ENCODE measurements around the gene CREB5. TPM values are rescaled to one million over a fixed set of nuclear protein-coding genes. Genes with fewer than 3 reads are reported as not detected.
"Not testable (repeated sequence)": the region's sequence is repeated elsewhere in the genome, so short reads cannot be mapped to it uniquely, and the experiment has no call there.

CREB5 gene
- polyA plus RNA-seq, 6 donors from 2014 or later: 0.40 to 0.66 TPM; not detected in 4

DNA sequence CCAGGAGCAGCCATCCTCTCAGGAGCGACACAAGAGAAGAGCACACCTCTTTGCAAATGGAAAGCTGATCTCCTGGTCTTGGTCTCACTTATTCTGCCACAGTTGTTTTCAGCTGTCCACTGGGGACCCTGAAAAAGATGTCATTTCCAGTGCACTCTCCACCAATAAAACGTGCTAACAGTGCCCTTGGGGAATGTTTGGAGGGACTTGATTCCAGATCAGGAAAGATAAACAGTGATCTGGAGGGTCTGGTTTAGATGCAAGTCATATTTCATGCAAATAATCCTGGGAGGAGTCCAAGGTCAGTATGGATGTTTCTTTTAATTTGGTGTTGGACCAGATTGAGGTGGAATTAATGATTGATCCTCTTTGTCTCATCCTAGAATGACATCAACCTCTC lies 185.0 kb downstream of the CREB5 start:
- Mint-ChIP-seq H3K27ac (no peak overlapping the region), H3K4me3 (no peak overlapping the region), H3K36me3 (no peaks in the 10 kb centered on the region), H3K9me3 (peaks cover 0 to 7% (median 0%) of the 10 kb centered on the region in 7 donors), H3K4me1 (no peaks in the 10 kb centered on the region), H3K27me3 (peaks cover 0 to 16% (median 6%) of the 10 kb centered on the region in 3 donors)
- DNase-seq (no peak), ATAC-seq (ENCODE audit: low read depth in 2 of 2) (no peak)

GRCh38 chr7:28598037-28598436 lies 185.7 kb downstream of the CREB5 start:
- ATAC-seq (ENCODE audit: low read depth in 2 of 2): not testable (repeated sequence)

DNA sequence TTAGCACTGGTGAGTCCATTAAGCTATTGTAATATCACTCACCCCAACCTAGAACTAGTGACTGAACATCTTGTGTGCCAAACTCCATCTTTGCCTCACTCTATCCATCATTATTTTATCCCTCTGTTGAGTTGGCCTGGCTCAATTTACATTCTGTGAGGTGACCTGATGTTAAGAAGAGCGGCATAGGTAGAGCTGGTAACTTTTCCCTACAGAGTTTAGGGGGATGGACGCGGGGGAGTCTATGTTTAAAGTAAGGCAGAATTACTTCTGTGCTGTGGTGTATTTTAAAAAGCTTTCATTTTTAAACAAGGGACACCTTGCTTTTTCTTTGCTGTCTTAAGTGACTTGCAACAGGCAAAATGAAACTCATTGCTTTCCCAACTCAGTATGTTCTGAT lies 186.3 kb downstream of the CREB5 start:
- H3K9me3 Mint-ChIP-seq: peaks cover 0 to 7% (median 4%) of the 10 kb centered on the region in 7 donors
- H3K4me3 Mint-ChIP-seq: no peak overlapping the region
- peaks cover 0 to 16% (median 6%) of the 10 kb centered on the region in 3 donors for H3K27me3 Mint-ChIP-seq
- no peaks in the 10 kb centered on the region for H3K36me3 Mint-ChIP-seq
- H3K27ac Mint-ChIP-seq: no peak overlapping the region
- DNase-seq (no peak), ATAC-seq (ENCODE audit: low read depth in 2 of 2) (no peak)
- H3K4me1 Mint-ChIP-seq: no peaks in the 10 kb centered on the region

More at GRCh38 chr7:28598037-28598436, 185.7 kb downstream of the CREB5 start:
- H3K27ac Mint-ChIP-seq, H3K36me3 Mint-ChIP-seq, H3K4me3 Mint-ChIP-seq, H3K4me1 Mint-ChIP-seq, DNase-seq, H3K9me3 Mint-ChIP-seq: not testable (repeated sequence)
- peaks cover 0 to 16% (median 6%) of the 10 kb centered on the region in 3 donors for H3K27me3 Mint-ChIP-seq

DNA sequence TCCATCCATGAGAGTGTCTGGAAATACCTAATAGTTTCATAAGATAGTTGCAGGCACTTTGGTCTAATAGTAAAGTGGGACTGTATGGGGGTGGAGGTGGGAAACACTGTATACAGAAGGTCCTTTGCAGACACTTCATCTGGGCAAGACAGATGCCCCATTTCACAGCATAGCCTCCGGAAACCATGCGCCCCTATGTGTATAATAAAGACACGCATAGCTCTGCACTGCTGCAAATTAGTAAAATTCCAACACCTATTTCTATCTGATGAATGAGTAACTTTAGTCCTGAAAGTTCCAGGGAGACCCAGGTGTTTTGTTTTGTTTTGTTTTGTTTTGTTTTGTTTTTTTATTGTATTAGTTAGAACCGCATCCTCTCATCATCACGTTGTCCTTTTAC lies 187.1 kb downstream of the CREB5 start:
- Mint-ChIP-seq H3K4me3 (no peak overlapping the region), H3K36me3 (no peaks in the 10 kb centered on the region)
- no peak for ATAC-seq (ENCODE audit: low read depth in 2 of 2)

DNA sequence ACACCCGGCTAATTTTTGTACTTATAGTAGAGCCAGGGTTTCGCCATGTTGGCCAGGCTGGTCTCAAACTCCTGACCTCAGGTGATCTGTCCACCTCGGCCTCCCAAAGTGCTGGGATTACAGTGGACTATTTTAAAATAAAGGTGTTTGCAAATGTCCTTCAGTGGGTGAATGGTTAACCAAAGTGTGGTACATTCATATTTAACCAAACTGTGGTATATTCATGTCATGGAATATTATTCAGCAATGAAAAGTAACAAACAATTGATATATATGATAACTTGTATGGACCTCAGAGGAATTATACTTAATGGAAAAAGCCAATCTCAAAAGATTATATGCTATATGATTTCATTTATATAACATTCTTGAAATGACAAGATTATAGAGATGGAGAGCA lies 190.0 kb downstream of the CREB5 start:
- H3K4me1 Mint-ChIP-seq: no peaks in the 10 kb centered on the region
- H3K36me3 Mint-ChIP-seq: no peaks in the 10 kb centered on the region
- no peak overlapping the region for H3K27ac Mint-ChIP-seq
- H3K27me3 Mint-ChIP-seq: peaks cover 0 to 22% (median 6%) of the 10 kb centered on the region in 3 donors
- ATAC-seq (ENCODE audit: low read depth in 2 of 2) (no peak), DNase-seq (no peak)
- peaks cover 0 to 7% (median 4%) of the 10 kb centered on the region in 7 donors for H3K9me3 Mint-ChIP-seq
- no peak overlapping the region for H3K4me3 Mint-ChIP-seq

More for the DNA sequence above, 187.1 kb downstream of the CREB5 start:
- H3K4me1 Mint-ChIP-seq: no peaks in the 10 kb centered on the region
- H3K27ac Mint-ChIP-seq: no peak overlapping the region
- H3K9me3 Mint-ChIP-seq: peaks cover 0 to 7% (median 4%) of the 10 kb centered on the region in 7 donors
- H3K27me3 Mint-ChIP-seq: peaks cover 0 to 16% (median 6%) of the 10 kb centered on the region in 3 donors
- DNase-seq: no peak

DNA sequence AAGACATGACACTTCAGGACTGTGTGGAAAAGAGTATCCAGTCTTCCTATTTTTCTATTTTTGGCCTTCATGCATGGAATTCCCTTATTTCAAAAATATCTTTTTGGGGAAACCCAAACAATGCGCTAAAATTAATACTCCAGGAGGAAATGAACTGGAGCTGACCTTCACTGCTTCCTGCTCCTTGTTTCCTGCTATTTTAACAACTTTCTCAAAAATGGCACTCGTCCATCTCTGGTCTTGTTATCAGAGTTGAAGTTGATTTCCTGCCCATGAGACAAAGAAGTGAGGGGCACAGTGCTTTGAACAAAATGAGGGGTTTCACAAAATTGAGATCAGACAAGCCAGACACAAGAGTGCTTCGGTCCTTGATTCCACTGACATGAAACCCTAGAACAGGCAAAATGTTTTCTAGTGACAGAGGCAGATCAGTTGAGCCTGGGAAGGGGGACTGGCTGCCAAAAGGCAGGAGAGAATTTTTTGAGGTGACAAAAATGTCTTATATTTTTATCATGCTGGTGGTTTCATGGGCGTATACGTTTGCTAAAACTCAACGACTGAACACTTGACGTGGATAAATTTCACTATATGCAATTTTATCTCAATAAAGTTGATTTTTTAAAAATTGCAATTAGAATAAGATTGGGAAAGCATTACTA lies 193.2 kb downstream of the CREB5 start:
- no peak overlapping the region for H3K27ac Mint-ChIP-seq
- peaks cover 0 to 5% (median 3%) of the 10 kb centered on the region in 7 donors for H3K9me3 Mint-ChIP-seq
- DNase-seq (no peak), ATAC-seq (ENCODE audit: low read depth in 2 of 2) (no peak)
- peaks cover 0 to 29% (median 2%) of the 10 kb centered on the region in 3 donors for H3K27me3 Mint-ChIP-seq
- H3K36me3 Mint-ChIP-seq: no peaks in the 10 kb centered on the region
- H3K4me3 Mint-ChIP-seq: no peak overlapping the region
- no peaks in the 10 kb centered on the region for H3K4me1 Mint-ChIP-seq

DNA sequence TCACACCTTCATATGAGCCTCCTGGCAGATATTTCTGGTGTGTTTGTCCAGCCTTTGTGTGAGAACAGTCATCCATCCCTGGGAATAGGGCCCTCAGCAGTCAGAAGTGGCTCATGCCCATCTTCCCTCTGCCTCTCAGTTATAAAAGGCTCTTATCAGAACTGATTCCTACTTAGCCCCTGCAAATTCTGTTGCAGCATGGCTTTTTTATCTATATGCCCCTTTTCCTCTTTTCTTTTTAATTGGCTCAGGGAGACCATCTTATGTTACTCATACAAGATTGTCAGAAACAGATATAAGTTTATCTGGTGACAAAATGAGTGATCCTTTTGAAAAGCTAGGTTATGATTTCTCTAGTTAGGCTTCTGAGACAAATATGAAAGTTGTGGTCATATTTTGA lies 194.1 kb downstream of the CREB5 start:
- no peaks in the 10 kb centered on the region for H3K36me3 Mint-ChIP-seq
- DNase-seq (no peak), ATAC-seq (ENCODE audit: low read depth in 2 of 2) (no peak)
- H3K4me3 Mint-ChIP-seq: no peak overlapping the region
- H3K4me1 Mint-ChIP-seq: no peaks in the 10 kb centered on the region
- H3K27ac Mint-ChIP-seq: no peak overlapping the region
- H3K9me3 Mint-ChIP-seq: peaks cover 0 to 5% (median 3%) of the 10 kb centered on the region in 7 donors
- peaks cover 0 to 27% (median 6%) of the 10 kb centered on the region in 3 donors for H3K27me3 Mint-ChIP-seq

DNA sequence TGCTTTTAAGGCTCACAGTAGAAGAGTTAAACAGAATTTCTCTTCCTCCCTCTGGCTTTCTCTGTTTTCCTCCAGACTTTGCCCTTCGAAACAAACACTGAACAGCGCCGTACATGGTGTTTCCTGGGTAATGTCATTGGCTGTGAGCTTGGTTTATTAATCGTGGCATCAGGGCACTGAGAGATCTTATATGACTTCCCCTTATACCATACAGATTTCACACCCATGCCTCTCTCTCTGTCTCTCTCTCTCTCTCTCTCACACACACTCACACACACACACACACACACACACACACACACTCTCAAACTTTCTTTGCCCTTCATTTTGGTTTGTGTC lies 195.5 kb downstream of the CREB5 start:
- peaks cover 0 to 26% (median 6%) of the 10 kb centered on the region in 3 donors for H3K27me3 Mint-ChIP-seq
- H3K27ac Mint-ChIP-seq: peak overlapping the region in 1 of 6 donors; percentile 41
- DNase-seq (no peak), ATAC-seq (ENCODE audit: low read depth in 2 of 2) (no peak)
- no peaks in the 10 kb centered on the region for H3K36me3 Mint-ChIP-seq
- peaks cover 0 to 4% (median 0%) of the 10 kb centered on the region in 7 donors for H3K9me3 Mint-ChIP-seq
- no peak overlapping the region for H3K4me3 Mint-ChIP-seq
- no peaks in the 10 kb centered on the region for H3K4me1 Mint-ChIP-seq

DNA sequence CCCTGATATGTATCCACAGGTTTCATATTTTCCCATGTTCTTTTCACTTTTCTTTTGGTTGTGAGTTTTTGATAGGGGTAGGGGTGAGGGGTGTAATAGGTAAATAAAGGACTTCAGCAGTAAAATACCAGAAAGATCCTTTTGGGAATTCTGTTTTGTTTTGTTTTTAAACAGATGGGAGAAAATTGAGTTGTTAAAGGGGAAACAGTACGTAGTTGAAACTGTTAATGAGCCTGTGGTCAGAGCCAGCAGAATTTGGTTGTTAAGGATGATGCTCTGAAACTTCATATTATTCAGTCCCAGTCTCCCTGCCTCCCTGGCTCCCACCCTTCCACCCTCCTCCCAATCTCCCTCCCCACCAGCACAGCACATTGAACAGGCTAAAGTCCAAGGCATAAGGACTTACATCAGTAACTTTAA lies 195.9 kb downstream of the CREB5 start:
- DNase-seq (no peak), ATAC-seq (ENCODE audit: low read depth in 2 of 2) (no peak)
- no peaks in the 10 kb centered on the region for H3K36me3 Mint-ChIP-seq
- H3K9me3 Mint-ChIP-seq: peaks cover 0 to 3% (median 0%) of the 10 kb centered on the region in 7 donors
- peak overlapping the region in 1 of 6 donors; percentile 41 for H3K27ac Mint-ChIP-seq
- H3K27me3 Mint-ChIP-seq: peaks cover 0 to 26% (median 6%) of the 10 kb centered on the region in 3 donors
- no peak overlapping the region for H3K4me3 Mint-ChIP-seq
- no peaks in the 10 kb centered on the region for H3K4me1 Mint-ChIP-seq

- Mint-ChIP-seq H3K4me3 (no peak overlapping the region), H3K4me1 (no peaks in the 10 kb centered on the region), H3K9me3 (no peaks in the 10 kb centered on the region), H3K27me3 (peaks cover 0 to 26% (median 6%) of the 10 kb centered on the region in 3 donors), H3K36me3 (no peaks in the 10 kb centered on the region), H3K27ac (no peak overlapping the region)
- ATAC-seq (ENCODE audit: low read depth in 2 of 2): no peak
- no peak for DNase-seq
Measured at GRCh38 chr7:28608731-28609130, 196.4 kb downstream of the CREB5 start.

DNA sequence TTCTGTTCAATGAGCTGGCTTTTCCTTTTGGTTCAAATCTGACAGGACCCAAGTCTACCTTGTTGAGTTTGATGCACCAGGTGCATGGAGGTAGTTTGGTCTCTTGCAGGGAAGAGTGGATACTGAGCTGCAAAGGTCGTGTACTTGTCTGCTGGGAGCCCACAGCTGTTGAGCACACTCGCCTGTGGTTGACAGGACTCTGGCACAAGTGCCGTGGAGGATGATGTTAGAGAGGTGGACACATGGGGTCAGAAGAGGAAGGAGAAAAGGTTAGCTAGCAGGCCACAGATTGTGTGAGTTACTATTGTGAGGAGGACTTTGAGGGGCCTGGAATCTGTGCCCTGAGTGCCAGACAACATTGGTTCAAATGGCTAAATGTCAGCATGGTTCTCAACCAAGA lies 197.3 kb downstream of the CREB5 start:
- Mint-ChIP-seq H3K4me3 (no peak overlapping the region), H3K4me1 (no peaks in the 10 kb centered on the region), H3K27ac (no peak overlapping the region), H3K27me3 (peaks cover 0 to 26% (median 6%) of the 10 kb centered on the region in 3 donors), H3K36me3 (no peaks in the 10 kb centered on the region), H3K9me3 (no peaks in the 10 kb centered on the region)
- ATAC-seq (ENCODE audit: low read depth in 2 of 2) (no peak), DNase-seq (no peak)

DNA sequence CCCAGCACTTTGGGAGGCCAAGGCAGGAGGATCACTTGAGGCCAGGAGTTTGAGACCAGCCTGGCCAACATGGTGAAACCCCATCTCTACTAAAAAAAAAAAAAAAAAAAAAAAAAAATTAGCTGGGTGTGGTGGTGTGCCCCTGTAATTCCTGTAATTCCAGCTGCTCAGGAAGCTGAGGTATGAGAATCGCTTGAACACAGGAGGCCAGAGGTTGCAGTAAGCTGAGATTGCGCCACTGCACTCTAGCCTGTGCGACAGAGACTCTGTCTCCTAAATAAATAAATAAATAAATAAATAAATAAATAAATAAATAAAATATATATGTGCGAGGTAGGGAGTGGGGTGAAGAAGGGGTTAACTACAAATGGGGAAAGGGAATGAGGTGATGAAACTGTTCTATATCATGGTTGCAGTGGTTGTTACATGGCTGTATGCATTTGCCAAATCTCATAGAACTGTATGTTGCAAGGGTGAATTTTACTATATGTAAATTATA lies 199.1 kb downstream of the CREB5 start:
- H3K4me1 Mint-ChIP-seq; H3K36me3 Mint-ChIP-seq; DNase-seq; H3K4me3 Mint-ChIP-seq; H3K27ac Mint-ChIP-seq; ATAC-seq (ENCODE audit: low read depth in 2 of 2); H3K9me3 Mint-ChIP-seq: not testable (repeated sequence)
- peaks cover 0 to 26% (median 6%) of the 10 kb centered on the region in 3 donors for H3K27me3 Mint-ChIP-seq

GRCh38 chr7:28613262-28613661 lies 200.9 kb downstream of the CREB5 start:
- Mint-ChIP-seq H3K27ac (no peak overlapping the region), H3K27me3 (peaks cover 0 to 18% (median 6%) of the 10 kb centered on the region in 3 donors), H3K36me3 (no peaks in the 10 kb centered on the region), H3K4me3 (no peak overlapping the region), H3K4me1 (no peaks in the 10 kb centered on the region), H3K9me3 (no peaks in the 10 kb centered on the region)
- DNase-seq: no peak
- no peak for ATAC-seq (ENCODE audit: low read depth in 2 of 2)

DNA sequence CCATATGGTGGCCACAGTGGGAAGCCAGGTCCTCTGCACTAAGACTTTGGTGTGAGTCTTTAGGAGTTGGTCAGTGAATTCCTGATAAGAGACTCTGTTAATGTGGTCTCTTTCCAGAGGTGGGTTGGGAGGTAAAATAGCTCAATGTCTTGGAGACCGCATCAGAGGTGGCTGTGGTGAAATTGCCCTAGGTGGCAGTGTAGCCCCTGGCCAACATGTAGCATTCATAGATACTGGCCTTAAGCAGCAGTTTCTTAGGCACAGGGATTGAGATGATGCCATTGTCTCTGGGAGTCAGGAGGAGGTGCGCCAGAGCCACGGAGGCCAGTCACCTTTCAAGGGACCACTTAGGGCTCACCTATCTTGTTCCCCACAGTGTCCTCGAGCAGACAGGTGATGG lies 202.8 kb downstream of the CREB5 start:
- DNase-seq (no peak), ATAC-seq (ENCODE audit: low read depth in 2 of 2) (no peak)

More for the DNA sequence above, 202.8 kb downstream of the CREB5 start:
- no peaks in the 10 kb centered on the region for H3K9me3 Mint-ChIP-seq
- H3K27ac Mint-ChIP-seq: no peak overlapping the region
- H3K36me3 Mint-ChIP-seq: no peaks in the 10 kb centered on the region
- no peak overlapping the region for H3K4me3 Mint-ChIP-seq
- H3K27me3 Mint-ChIP-seq: peaks cover 0 to 9% (median 6%) of the 10 kb centered on the region in 3 donors
- no peaks in the 10 kb centered on the region for H3K4me1 Mint-ChIP-seq

Measured in naive B cell (primary cell).